GM10847 (cell line): ENCODE results near the gene RBM15.

ENCODE experiments used
- POLR2A ChIP-seq: IDR thresholded peaks from 2 replicates; pipeline ENCODE4 v1.6.1; 2011; ENCODE audit not compliant: insufficient read length; ENCODE audit errors: extremely low read depth

The RBM15 gene, protein sequence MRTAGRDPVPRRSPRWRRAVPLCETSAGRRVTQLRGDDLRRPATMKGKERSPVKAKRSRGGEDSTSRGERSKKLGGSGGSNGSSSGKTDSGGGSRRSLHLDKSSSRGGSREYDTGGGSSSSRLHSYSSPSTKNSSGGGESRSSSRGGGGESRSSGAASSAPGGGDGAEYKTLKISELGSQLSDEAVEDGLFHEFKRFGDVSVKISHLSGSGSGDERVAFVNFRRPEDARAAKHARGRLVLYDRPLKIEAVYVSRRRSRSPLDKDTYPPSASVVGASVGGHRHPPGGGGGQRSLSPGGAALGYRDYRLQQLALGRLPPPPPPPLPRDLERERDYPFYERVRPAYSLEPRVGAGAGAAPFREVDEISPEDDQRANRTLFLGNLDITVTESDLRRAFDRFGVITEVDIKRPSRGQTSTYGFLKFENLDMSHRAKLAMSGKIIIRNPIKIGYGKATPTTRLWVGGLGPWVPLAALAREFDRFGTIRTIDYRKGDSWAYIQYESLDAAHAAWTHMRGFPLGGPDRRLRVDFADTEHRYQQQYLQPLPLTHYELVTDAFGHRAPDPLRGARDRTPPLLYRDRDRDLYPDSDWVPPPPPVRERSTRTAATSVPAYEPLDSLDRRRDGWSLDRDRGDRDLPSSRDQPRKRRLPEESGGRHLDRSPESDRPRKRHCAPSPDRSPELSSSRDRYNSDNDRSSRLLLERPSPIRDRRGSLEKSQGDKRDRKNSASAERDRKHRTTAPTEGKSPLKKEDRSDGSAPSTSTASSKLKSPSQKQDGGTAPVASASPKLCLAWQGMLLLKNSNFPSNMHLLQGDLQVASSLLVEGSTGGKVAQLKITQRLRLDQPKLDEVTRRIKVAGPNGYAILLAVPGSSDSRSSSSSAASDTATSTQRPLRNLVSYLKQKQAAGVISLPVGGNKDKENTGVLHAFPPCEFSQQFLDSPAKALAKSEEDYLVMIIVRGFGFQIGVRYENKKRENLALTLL

DNA sequence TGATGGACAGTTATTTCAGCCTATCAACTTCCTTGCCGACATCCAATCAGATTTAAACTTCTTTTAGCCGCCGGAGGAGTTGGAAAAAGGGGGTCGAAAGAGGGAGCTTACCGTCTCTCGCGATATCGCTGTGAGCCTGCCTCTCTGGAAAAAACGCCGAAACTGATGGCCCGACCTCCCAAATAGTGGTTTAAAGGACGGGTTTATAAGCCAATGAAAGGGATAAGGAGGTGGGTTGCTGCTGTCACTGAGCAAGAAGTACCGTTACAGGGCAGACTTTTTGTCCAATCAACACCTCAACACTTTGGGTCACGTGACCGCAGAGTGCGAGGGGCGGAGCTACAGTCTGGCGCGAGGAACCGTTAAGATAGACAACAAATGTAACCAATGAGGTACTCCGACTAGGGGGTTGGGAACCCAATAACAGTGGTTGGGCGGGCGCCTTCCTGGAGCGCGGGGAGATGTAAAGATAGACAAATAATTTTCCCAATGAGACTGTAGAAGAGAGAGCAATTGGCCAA lies at the start of gene RBM15:
Gene RBM15, plus strand, starts transcription at position 492 of the 521 bp plus-strand sequence. Its CDS starts 29 bp downstream, at position 521.
- TF ChIP-seq POLR2A: no peak

DNA sequence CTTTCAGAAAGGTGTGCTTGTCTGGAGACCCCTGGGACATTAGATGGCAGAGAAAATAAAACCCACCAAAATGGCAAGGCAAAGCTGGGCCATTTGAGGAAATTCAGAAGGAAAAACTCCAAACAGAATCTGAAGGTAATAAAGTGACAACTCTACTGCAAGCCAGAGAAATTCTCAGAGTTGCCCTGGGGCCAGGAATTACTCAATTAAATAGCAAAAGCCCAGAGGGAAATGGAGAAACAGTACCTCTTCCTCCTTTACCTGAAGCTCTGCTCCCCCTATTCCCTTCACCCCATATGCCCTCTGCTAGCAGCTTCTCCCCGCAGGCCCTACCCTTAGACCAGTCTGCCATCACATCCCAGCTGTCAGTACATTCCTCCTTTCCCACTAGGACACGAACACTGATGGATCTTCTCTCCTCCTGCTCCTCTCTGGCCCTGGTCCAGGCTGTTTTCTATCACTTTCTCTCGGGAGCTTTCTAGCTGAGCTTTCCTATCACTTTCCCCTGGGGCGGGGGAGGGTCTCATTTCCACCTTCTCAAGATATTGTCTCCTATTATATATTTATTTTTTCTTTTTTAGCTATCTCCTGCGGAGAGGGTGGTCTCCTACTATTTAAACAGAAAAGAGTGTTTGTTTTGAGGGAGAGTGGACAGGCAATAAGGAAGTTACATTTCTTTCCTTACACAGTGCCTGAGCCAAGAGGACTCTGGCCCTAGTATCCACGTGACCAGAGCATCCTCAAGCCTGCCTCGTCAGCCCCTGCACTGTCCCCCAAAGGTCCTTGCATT lies 47.7 kb upstream of the RBM15 start:
- TF ChIP-seq POLR2A: no peak

DNA sequence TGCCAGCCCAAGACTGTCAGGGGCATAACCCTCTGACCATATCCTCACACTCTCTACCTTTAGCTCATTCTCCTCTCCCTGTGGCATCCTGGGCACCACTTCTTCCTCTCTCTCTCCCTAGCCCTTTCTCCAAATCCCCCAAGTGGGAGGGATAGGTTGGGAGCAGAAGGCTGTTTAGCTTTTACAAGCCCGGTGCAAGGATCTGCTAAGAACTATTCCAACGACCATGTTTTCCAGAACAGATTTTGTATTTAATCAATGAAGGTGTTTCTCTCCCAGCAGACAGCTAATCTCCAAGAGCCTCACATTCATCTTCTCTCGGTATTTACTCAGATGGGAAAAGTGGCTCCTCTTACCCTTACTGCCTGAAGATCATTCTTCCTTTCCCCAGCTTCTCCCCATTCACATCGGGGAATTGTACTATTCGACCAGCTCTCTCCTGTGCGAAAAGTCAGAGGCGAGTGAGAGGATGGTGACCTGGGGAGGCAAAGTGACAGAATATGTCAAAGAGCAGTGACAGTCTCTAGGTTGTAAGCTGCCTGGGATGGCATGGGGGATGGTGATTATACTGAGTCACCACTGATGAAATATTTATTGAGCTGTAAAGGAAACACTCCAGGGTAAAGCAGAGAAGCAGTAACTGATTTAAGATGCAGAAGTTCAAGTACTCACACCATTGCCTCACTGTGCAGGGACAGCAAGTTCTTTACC lies 47.0 kb upstream of the RBM15 start:
- TF ChIP-seq POLR2A: no peak

GRCh38 chr1:110293601-110294104 lies 45.5 kb upstream of the RBM15 start:
- TF ChIP-seq POLR2A: no peak

DNA sequence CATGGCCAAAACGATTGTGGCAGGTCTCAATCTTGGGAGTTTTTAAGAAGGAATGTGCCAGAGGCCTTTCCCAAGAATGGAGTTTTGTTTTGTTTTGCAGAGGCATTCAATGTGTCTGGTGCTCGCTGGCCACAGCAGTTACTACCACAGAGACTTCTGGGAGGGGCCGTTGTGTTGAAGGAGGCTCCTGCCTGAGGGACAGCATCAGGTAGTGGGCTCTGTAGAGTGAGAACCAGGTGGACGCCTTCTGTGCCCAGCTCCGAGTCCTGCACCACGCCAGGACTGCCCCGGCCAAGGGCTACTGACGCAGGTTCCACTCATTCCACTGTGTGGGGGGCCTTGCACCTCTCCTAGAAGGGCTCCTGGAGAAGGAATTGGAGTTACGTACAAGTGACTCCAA lies 44.9 kb upstream of the RBM15 start:
- no peak for TF ChIP-seq POLR2A

- no peak for TF ChIP-seq POLR2A
Measured at GRCh38 chr1:110298991-110299390, 40.2 kb upstream of the RBM15 start.

- no peak for TF ChIP-seq POLR2A
Measured at GRCh38 chr1:110300412-110301085, 38.6 kb upstream of the RBM15 start.

- TF ChIP-seq POLR2A: no peak
Measured at GRCh38 chr1:110302836-110303235, 36.3 kb upstream of the RBM15 start.

DNA sequence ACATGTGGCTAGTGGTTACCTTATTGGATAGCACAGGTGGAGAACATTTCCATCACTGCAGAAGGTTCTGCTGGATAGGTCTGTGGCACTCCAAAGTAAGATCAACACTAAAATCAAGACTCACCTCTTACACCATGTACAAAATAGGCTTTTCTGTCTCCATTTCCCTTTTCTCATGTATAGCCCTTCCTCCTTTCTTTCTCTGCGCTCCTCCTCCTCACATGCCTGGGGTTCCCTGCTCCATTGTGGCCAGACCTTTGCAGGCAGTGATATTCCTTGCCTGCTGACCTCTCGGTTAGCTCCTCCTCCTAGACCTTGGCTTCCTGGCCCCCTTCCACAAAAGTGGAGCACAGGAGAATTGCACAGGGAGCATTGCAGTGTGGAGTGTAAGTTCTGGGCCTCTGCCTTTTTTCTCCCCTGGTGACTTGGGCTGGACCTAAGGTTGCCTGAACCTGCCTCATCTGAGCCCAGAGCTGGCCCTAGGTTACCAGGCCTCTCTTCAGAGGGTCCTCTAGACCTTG lies 33.2 kb upstream of the RBM15 start:
- TF ChIP-seq POLR2A: no peak

GRCh38 chr1:110307239-110307974 lies 31.8 kb upstream of the RBM15 start:
- no peak for TF ChIP-seq POLR2A

- TF ChIP-seq POLR2A: no peak
Measured at GRCh38 chr1:110308247-110308646, 30.9 kb upstream of the RBM15 start.

- no peak for TF ChIP-seq POLR2A
Measured at GRCh38 chr1:110309139-110309538, 30.0 kb upstream of the RBM15 start.

DNA sequence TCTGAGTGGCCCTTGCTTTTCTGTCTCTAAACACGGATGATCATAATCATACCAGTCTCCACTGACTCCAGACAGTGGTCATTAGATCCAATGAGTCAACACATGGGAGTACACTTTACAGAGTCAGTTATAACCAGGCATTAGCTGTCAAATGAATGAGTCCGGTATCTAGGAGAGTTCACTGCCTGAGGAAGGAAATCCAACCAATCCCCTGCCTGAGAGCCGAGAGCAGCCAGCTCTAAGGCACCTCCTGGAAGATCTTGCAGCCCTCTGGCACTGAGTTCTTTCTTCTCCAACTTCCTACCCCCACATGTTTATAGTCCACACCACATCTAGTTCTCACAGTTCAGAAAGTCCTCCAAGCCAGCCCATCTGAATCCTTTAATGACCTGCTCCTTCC lies 29.4 kb upstream of the RBM15 start:
- no peak for TF ChIP-seq POLR2A
